GM19351 (cell line): ENCODE data around the gene DFFB.
"Not testable (repeated sequence)": the region's sequence is repeated elsewhere in the genome, so short reads cannot be mapped to it uniquely, and the experiment has no call there.

Experiments
- ATAC-seq: cut with Tn5 transposase; IDR thresholded peaks from one replicate; pipeline ENCODE4 v1.9.1; 2021; ENCODE audit warnings: mild to moderate bottlenecking, moderate library complexity; ENCODE audit not compliant: unreplicated experiment

DFFB gene

GRCh38 chr1:3856923-3857790 lies at the start of gene DFFB, which contains the start of gene CEP104:
TSS of gene DFFB (plus strand) at chr1:3857476. CDS start at chr1:3857604, 128 bp downstream.
TSS of gene CEP104 (minus strand) at chr1:3857211. CDS start at chr1:3852407, 4,804 bp downstream.
- ATAC-seq, result peak; percentile 95

- ATAC-seq, result no peak
Measured at GRCh38 chr1:3807769-3808168, 49.5 kb upstream of the DFFB start.

GRCh38 chr1:3809680-3810079 lies 47.6 kb upstream of the DFFB start:
- no peak for ATAC-seq

- not testable (repeated sequence) for ATAC-seq
Measured at GRCh38 chr1:3810149-3810761, 47.0 kb upstream of the DFFB start.

GRCh38 chr1:3811595-3811911 lies 45.7 kb upstream of the DFFB start:
- no peak for ATAC-seq

GRCh38 chr1:3814065-3814464 lies 43.2 kb upstream of the DFFB start:
- no peak for ATAC-seq

- no peak for ATAC-seq
Measured at GRCh38 chr1:3814771-3815561, 42.3 kb upstream of the DFFB start.

GRCh38 chr1:3816331-3817137 lies 40.7 kb upstream of the DFFB start:
- ATAC-seq, result no peak

GRCh38 chr1:3817138-3817740 lies 40.0 kb upstream of the DFFB start:
- no peak for ATAC-seq

GRCh38 chr1:3817821-3818597 lies 39.3 kb upstream of the DFFB start:
- no peak for ATAC-seq

- no peak for ATAC-seq
Measured at GRCh38 chr1:3819771-3820200, 37.5 kb upstream of the DFFB start.

GRCh38 chr1:3820316-3820715 lies 37.0 kb upstream of the DFFB start:
- ATAC-seq, result no peak

- no peak for ATAC-seq
Measured at GRCh38 chr1:3821004-3821403, 36.3 kb upstream of the DFFB start.

GRCh38 chr1:3821447-3821846 lies 35.8 kb upstream of the DFFB start:
- no peak for ATAC-seq

GRCh38 chr1:3821908-3822307 lies 35.4 kb upstream of the DFFB start:
- no peak for ATAC-seq

GRCh38 chr1:3822421-3822820 lies 34.9 kb upstream of the DFFB start:
- no peak for ATAC-seq

- ATAC-seq, result no peak
Measured at GRCh38 chr1:3824650-3825049, 32.6 kb upstream of the DFFB start.

- ATAC-seq, result no peak
Measured at GRCh38 chr1:3825356-3825755, 31.9 kb upstream of the DFFB start.

GRCh38 chr1:3827813-3828307 lies 29.4 kb upstream of the DFFB start:
- ATAC-seq, result no peak
